Measurements from ENCODE around the gene NBEAL2.

Gene NBEAL2

GRCh38 chr3:46952813-46953212, 26.7 kb upstream of the NBEAL2 start:
- FAIRE-seq = peak; percentile 35
- TF ChIP-seq SPI1 (IDR thresholded peaks at IDR 0.05; ENCODE audit: low read depth, low read length) (no peak), POLR2AphosphoS5 (IDR thresholded peaks at IDR 0.05; ENCODE audit: low read depth, low read length) (no peak), TAF1 (IDR thresholded peaks at IDR 0.05; ENCODE audit: low read depth, low read length) (no peak), PAX5 (IDR thresholded peaks at IDR 0.05; ENCODE audit: insufficient read depth, low read length, severe bottlenecking) (no peak), POU2F2 (IDR thresholded peaks at IDR 0.05; ENCODE audit: low read depth, low read length) (no peak), POLR2A (IDR thresholded peaks at IDR 0.05; ENCODE audit: low read depth, low read length) (no peak)

DNA sequence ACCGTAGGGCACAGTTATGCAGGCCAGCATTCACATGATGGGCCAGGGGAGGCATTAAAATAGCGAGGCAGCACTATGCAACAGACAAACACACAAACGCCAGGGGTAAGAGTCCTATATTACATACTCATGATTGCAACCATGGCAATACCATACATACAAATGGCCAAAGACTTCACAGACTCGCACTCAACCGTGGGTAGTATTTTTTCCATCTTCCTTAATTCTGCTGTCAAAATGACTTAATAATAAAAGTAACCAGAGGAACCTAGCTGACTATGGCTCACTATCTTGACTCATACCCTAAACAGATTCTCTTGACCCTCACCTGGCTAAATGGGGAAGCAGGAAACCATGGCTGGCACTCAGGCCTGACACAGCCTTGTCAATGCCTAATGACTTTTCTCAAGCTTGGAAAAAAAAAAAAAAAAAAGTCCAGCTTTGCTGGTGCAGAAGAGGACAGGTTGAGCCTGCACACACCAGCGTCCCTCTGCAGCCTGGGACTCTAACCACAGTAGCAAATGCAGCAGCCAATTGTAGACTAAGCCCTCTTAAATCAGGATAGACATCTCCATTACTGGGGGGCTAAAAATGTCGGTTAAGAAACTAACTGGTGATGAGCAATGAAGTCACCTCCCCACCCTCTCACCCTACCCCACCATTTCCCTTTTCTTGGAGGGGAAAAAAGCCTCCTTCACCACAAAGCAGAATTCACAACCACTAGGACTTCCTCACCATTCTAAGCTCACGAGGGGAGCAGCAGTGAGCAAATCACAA, 26.0 kb upstream of the NBEAL2 start:
- TF ChIP-seq SPI1 (IDR thresholded peaks at IDR 0.05; ENCODE audit: low read depth, low read length) (peak; percentile 74), PAX5 (IDR thresholded peaks at IDR 0.05; ENCODE audit: insufficient read depth, low read length, severe bottlenecking) (no peak)
- peak; percentile 88 for FAIRE-seq
- DNase-seq (ENCODE audit: insufficient read length, low spot score) = no peak

More at GRCh38 chr3:46952813-46953212, 26.7 kb upstream of the NBEAL2 start:
- no peak for DNase-seq (ENCODE audit: insufficient read length, low spot score)

- FAIRE-seq (peak; percentile 52), DNase-seq (ENCODE audit: insufficient read length, low spot score) (no peak)
- no peak for TF ChIP-seq PAX5 (IDR thresholded peaks at IDR 0.05; ENCODE audit: insufficient read depth, low read length, severe bottlenecking)
- no peak for TF ChIP-seq SPI1 (IDR thresholded peaks at IDR 0.05; ENCODE audit: low read depth, low read length)
- no peak for TF ChIP-seq POLR2A (IDR thresholded peaks at IDR 0.05; ENCODE audit: low read depth, low read length)
- no peak for TF ChIP-seq POLR2AphosphoS5 (IDR thresholded peaks at IDR 0.05; ENCODE audit: low read depth, low read length)
- TF ChIP-seq POU2F2 (IDR thresholded peaks at IDR 0.05; ENCODE audit: low read depth, low read length) = no peak
- TF ChIP-seq TAF1 (IDR thresholded peaks at IDR 0.05; ENCODE audit: low read depth, low read length) = no peak
Observed at GRCh38 chr3:46954178-46954577, 25.3 kb upstream of the NBEAL2 start.

- no peak for TF ChIP-seq POLR2A (IDR thresholded peaks at IDR 0.05; ENCODE audit: low read depth, low read length)
- no peak for TF ChIP-seq POU2F2 (IDR thresholded peaks at IDR 0.05; ENCODE audit: low read depth, low read length)
- TF ChIP-seq SPI1 (IDR thresholded peaks at IDR 0.05; ENCODE audit: low read depth, low read length) = no peak
- peak; percentile 23 for FAIRE-seq
- no peak for DNase-seq (ENCODE audit: insufficient read length, low spot score)
Observed at GRCh38 chr3:46955157-46955556, 24.3 kb upstream of the NBEAL2 start.

- FAIRE-seq (peak; percentile 78), DNase-seq (ENCODE audit: insufficient read length, low spot score) (no peak)
- no peak for TF ChIP-seq POU2F2 (IDR thresholded peaks at IDR 0.05; ENCODE audit: low read depth, low read length)
- TF ChIP-seq TAF1 (IDR thresholded peaks at IDR 0.05; ENCODE audit: low read depth, low read length) = no peak
- TF ChIP-seq PAX5 (IDR thresholded peaks at IDR 0.05; ENCODE audit: insufficient read depth, low read length, severe bottlenecking) = no peak
- no peak for TF ChIP-seq POLR2A (IDR thresholded peaks at IDR 0.05; ENCODE audit: low read depth, low read length)
- no peak for TF ChIP-seq SPI1 (IDR thresholded peaks at IDR 0.05; ENCODE audit: low read depth, low read length)
- TF ChIP-seq POLR2AphosphoS5 (IDR thresholded peaks at IDR 0.05; ENCODE audit: low read depth, low read length) = no peak
Observed at GRCh38 chr3:46955801-46956259, 23.6 kb upstream of the NBEAL2 start.

DNA sequence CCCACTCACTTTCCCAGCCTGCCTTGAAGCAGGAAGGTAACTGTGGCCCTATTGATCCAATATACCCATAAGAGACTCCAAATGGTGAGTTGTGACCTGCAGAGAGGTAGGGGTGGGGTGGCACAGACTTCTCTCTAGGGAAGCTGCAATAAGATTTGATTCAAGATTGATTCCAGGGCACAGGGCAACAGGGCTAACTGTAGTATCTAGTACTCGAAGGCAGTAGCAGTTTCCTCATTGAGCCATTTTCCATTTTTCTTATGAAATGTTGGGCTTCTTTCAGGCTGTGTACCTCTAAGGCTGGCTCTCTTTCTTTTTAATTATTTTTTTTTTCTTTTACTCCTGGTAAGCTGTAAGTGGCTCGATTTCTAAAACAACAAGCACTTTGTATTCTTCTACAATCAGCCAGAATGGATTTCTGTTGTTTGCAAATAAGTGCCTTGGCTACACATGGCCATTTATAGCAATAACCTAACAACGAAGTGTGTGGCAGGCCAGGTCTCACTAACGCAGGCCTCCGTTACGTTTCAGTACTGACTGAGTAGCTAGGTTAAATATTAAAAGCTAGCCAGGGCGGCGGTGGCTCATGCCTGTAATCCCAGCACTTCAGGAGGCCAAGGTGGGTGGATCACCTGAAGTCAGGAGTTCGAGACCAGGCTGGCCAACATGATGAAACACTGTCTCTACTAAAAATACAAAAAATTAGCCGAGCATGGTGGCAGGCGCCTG, 22.2 kb upstream of the NBEAL2 start:
- no peak for DNase-seq (ENCODE audit: insufficient read length, low spot score)
- no peak for FAIRE-seq
- TF ChIP-seq SPI1 (IDR thresholded peaks at IDR 0.05; ENCODE audit: low read depth, low read length) = no peak
- TF ChIP-seq POU2F2 (IDR thresholded peaks at IDR 0.05; ENCODE audit: low read depth, low read length) = no peak
- no peak for TF ChIP-seq TAF1 (IDR thresholded peaks at IDR 0.05; ENCODE audit: low read depth, low read length)
- no peak for TF ChIP-seq POLR2A (IDR thresholded peaks at IDR 0.05; ENCODE audit: low read depth, low read length)
- TF ChIP-seq PAX5 (IDR thresholded peaks at IDR 0.05; ENCODE audit: insufficient read depth, low read length, severe bottlenecking) = no peak
- no peak for TF ChIP-seq POLR2AphosphoS5 (IDR thresholded peaks at IDR 0.05; ENCODE audit: low read depth, low read length)

DNA sequence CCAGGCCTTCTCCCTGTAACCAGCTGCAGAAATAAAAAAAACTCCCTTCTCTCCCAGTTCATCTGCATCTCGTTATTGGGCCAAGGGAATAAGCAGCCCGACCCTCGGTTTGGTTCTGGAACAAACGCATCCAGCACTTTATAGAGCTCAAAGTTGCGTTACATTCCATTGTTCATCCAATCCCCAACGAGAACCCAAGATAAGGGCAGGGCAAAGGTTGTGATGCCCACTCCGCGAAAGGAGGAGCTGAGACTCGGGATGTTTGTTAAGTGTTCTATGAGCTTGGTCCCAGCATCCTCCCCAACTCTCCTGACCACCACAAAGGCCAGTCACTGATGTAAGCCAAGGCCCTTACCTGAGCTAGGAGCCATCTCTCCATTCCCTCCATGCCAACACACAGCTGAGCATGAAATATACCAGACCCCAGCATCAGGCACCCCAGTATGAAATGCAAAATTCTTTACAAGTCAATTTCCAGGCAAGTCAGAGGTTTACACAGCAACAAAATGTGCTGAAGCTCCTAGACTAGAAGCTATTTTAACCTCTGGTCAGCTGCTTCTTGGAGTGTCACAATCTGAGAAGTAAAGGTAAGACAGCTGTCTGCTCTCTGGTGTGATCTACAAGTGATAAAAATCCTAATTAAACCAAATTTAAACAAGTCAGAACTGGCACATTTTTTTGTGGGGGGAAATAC, 20.9 kb upstream of the NBEAL2 start:
- TF ChIP-seq PAX5 (IDR thresholded peaks at IDR 0.05; ENCODE audit: insufficient read depth, low read length, severe bottlenecking) = no peak
- no peak for TF ChIP-seq TAF1 (IDR thresholded peaks at IDR 0.05; ENCODE audit: low read depth, low read length)
- no peak for TF ChIP-seq POLR2AphosphoS5 (IDR thresholded peaks at IDR 0.05; ENCODE audit: low read depth, low read length)
- no peak for TF ChIP-seq SPI1 (IDR thresholded peaks at IDR 0.05; ENCODE audit: low read depth, low read length)
- TF ChIP-seq POLR2A (IDR thresholded peaks at IDR 0.05; ENCODE audit: low read depth, low read length) = no peak
- no peak for TF ChIP-seq POU2F2 (IDR thresholded peaks at IDR 0.05; ENCODE audit: low read depth, low read length)
- DNase-seq (ENCODE audit: insufficient read length, low spot score) (no peak), FAIRE-seq (no peak)

GRCh38 chr3:46959161-46959511, 20.3 kb upstream of the NBEAL2 start:
- no peak for DNase-seq (ENCODE audit: insufficient read length, low spot score)
- TF ChIP-seq POU2F2 (IDR thresholded peaks at IDR 0.05; ENCODE audit: low read depth, low read length) = no peak
- no peak for FAIRE-seq

- DNase-seq (ENCODE audit: insufficient read length, low spot score) (no peak), FAIRE-seq (no peak)
- TF ChIP-seq PAX5 (IDR thresholded peaks at IDR 0.05; ENCODE audit: insufficient read depth, low read length, severe bottlenecking) (no peak), SPI1 (IDR thresholded peaks at IDR 0.05; ENCODE audit: low read depth, low read length) (peak; percentile 68), POU2F2 (IDR thresholded peaks at IDR 0.05; ENCODE audit: low read depth, low read length) (no peak), TAF1 (IDR thresholded peaks at IDR 0.05; ENCODE audit: low read depth, low read length) (no peak), POLR2AphosphoS5 (IDR thresholded peaks at IDR 0.05; ENCODE audit: low read depth, low read length) (no peak), POLR2A (IDR thresholded peaks at IDR 0.05; ENCODE audit: low read depth, low read length) (no peak; the same call in 1 of the 2 replicates)
Observed at GRCh38 chr3:46960081-46960701, 19.3 kb upstream of the NBEAL2 start.
